GM12892 (cell line): ENCODE data around the gene NHLRC4.

Experiments
- POLR2A ChIP-seq: IDR thresholded peaks from 2 replicates; pipeline ENCODE4 v1.6.1; 2011; ENCODE audit warnings: low read depth, low read length, control low read depth
- POLR2AphosphoS5 ChIP-seq: IDR thresholded peaks from 2 replicates; pipeline ENCODE4 v1.6.1; 2011; ENCODE audit warnings: low read depth, low read length, control low read depth
- TAF1 ChIP-seq: IDR thresholded peaks from 2 replicates; pipeline ENCODE4 v1.6.1; 2011; ENCODE audit warnings: low read depth, mild to moderate bottlenecking, control low read depth, low read length, borderline replicate concordance

DNA sequence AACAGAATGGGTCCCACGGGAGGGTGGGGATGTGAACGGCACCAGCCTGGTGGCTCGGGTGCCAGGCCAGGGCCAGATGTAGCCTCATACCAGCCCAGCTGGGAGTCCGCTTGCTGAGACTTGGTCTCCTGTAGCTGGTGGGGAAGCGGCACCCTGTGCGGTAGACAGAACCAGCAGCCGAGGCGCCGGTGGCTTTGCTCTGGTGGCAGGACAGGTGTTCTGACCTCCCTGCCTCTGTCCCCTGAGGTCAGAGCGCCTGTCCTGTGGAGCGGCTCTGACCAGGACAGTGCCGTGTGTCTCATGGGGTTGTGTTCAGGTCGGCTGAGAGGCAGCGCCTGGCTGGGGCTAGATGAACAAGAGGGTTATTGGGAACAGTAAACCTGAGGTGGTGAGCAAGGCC is 43.2 kb downstream of the NHLRC4 start:
- no peak for TF ChIP-seq POLR2AphosphoS5
- TF ChIP-seq POLR2A: no peak
- TF ChIP-seq TAF1: no peak
